ENCODE measurements around the gene CCL17. TPM values are rescaled to one million over a fixed set of nuclear protein-coding genes. Genes with fewer than 3 reads are reported as not detected.

Gene CCL17
- total RNA-seq, 3 donors from 2014 or later (not counting 1 experiment from before 2014, with no cell fraction given) = not detected

DNA sequence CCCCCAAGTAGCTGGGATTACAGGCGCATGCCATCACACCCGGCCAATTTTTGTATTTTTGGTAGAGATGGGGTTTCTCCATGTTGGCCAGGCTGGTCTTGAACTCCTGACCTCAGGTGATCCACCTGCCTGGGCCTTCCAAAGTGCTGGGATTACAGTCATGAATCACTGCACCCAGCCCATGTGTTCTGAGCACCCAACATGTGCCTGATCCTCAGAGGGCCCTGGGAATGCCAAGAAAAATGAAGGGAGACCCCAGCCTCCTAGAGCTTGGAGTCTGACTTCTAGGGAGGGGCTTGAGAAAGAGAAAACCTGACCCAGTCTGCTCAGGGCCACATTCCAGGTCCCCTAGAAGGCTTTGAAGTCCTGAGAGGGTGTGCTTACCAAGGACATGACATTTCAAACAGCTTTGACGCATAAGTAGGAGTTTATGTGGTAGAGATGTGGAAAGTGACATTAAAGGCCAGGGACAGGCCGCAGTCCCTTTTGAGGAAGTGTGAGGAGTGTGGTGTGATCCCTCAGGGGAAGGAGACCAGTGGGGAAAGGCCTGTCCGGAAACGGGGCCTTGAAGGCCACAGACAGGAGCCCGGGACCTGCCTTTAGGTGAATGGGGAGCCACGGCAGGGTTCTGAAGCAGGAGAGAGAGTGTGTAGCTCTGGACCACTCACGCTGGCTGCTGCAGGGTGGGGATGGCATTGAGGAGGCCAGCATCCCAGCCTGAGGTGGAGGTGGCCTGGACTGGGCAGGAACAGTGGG, 47.1 kb upstream of the CCL17 start:
- peaks cover 3 to 5% of the 10 kb centered on the region in 2 donors for H3K27me3 Mint-ChIP-seq (ENCODE audit: low read depth in 2 of 2)
- H3K27ac ChIP-seq (ENCODE audit: low read length) = no peak overlapping the region
- no peaks in the 10 kb centered on the region for H3K36me3 Mint-ChIP-seq
- no peak for ATAC-seq
- H3K4me1 Mint-ChIP-seq = peaks cover 0 to 5% of the 10 kb centered on the region in 2 donors
- TF ChIP-seq, protein P1, sequence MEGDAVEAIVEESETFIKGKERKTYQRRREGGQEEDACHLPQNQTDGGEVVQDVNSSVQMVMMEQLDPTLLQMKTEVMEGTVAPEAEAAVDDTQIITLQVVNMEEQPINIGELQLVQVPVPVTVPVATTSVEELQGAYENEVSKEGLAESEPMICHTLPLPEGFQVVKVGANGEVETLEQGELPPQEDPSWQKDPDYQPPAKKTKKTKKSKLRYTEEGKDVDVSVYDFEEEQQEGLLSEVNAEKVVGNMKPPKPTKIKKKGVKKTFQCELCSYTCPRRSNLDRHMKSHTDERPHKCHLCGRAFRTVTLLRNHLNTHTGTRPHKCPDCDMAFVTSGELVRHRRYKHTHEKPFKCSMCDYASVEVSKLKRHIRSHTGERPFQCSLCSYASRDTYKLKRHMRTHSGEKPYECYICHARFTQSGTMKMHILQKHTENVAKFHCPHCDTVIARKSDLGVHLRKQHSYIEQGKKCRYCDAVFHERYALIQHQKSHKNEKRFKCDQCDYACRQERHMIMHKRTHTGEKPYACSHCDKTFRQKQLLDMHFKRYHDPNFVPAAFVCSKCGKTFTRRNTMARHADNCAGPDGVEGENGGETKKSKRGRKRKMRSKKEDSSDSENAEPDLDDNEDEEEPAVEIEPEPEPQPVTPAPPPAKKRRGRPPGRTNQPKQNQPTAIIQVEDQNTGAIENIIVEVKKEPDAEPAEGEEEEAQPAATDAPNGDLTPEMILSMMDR (IDR thresholded peaks at IDR 0.05) = no peak
- WGBS (ENCODE audit: insufficient coverage) = 76% methylated on average over 9 of the region's 9 CpGs
- no peak overlapping the region for H3K27ac Mint-ChIP-seq
- H3K4me1 ChIP-seq (ENCODE audit: control insufficient read depth, insufficient read depth, low read length) = peaks cover 5% of the 10 kb centered on the region
- no peak overlapping the region for H3K4me3 Mint-ChIP-seq
- no peaks in the 10 kb centered on the region for H3K36me3 ChIP-seq (ENCODE audit: control insufficient read depth, insufficient read depth, low read length)
- no peaks in the 10 kb centered on the region for H3K9me3 Mint-ChIP-seq
- intact Hi-C loops (cut with micrococcal nuclease) = no loop called here
- no peak overlapping the region for H3K4me3 ChIP-seq (ENCODE audit: low read length)
- no peak for DNase-seq
- no peaks in the 10 kb centered on the region for H3K9me3 ChIP-seq (ENCODE audit: control insufficient read depth, insufficient read depth, low read length)
- no peaks in the 10 kb centered on the region for H3K27me3 ChIP-seq (ENCODE audit: control insufficient read depth, insufficient read depth, low read length)

DNA sequence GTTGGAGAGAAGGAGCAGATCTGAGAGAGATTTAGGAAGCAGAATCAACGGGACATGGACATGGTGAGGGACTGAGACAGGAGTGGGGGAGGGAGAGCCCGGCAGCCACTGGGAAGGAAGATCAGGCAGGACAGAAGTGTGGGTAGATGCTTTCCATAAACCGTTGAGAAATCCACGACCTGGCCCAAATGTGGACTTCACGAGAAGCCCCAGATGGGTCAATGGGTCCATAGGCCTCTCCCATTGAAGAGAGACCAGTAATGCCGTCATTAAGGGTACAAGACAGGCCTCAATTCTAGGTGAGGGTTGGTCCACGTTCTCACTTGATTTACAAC, 46.5 kb upstream of the CCL17 start:
- Histone ChIP-seq H3K4me3 (ENCODE audit: low read length) (no peak overlapping the region), H3K27ac (ENCODE audit: low read length) (no peak overlapping the region), H3K27me3 (ENCODE audit: control insufficient read depth, insufficient read depth, low read length) (no peaks in the 10 kb centered on the region), H3K9me3 (ENCODE audit: control insufficient read depth, insufficient read depth, low read length) (no peaks in the 10 kb centered on the region), H3K36me3 (ENCODE audit: control insufficient read depth, insufficient read depth, low read length) (no peaks in the 10 kb centered on the region), H3K4me1 (ENCODE audit: control insufficient read depth, insufficient read depth, low read length) (peaks cover 5% of the 10 kb centered on the region)
- Mint-ChIP-seq H3K9me3 (no peaks in the 10 kb centered on the region), H3K4me3 (no peak overlapping the region), H3K36me3 (no peaks in the 10 kb centered on the region), H3K4me1 (peaks cover 0 to 5% of the 10 kb centered on the region in 2 donors), H3K27ac (no peak overlapping the region), H3K27me3 (ENCODE audit: low read depth in 2 of 2) (peaks cover 0 to 3% of the 10 kb centered on the region in 2 donors)
- DNase-seq (no peak), ATAC-seq (no peak)
- 82% methylated on average over 7 of the region's 7 CpGs for WGBS (ENCODE audit: insufficient coverage)
- TF ChIP-seq, protein P1 (IDR thresholded peaks at IDR 0.05) = no peak
- intact Hi-C loops (cut with micrococcal nuclease) = no loop called here

DNA sequence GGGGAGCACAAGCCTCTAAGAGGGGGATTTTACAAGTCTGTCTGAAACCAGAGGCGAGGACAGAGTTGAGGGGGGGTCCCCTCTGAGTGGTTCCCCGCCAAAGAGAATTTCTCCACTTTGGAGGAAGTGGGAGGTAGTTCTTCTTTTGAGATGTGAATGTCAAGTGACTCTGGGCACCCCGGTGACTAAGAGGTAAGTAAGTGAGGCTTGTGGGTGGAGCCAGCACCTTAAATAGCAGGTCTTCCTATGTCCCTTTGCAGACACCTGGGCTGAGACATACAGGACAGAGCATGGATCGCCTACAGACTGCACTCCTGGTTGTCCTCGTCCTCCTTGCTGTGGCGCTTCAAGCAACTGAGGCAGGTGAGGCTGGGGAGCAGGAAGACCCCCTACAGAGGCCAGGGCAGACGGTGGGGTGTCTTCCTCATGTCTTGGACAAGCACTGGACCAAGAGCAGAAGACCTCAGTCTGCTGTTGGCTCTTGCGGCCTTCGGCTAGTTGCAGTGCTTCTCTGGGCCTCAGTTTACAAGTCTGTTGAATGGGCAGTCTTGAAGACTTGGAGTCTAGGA, 46.0 kb upstream of the CCL17 start, which contains the start of gene CCL22:
TSS of gene CCL22 (plus strand) at position 257 of the 569 bp plus-strand sequence. CDS start at position 291, 34 bp downstream.
- Mint-ChIP-seq H3K27me3 (ENCODE audit: low read depth in 2 of 2) (peaks cover 0 to 3% of the 10 kb centered on the region in 2 donors), H3K36me3 (no peaks in the 10 kb centered on the region), H3K27ac (no peak within 1 kb of the TSS), H3K4me1 (peaks cover 0 to 5% of the 10 kb centered on the region in 2 donors), H3K9me3 (no peaks in the 10 kb centered on the region), H3K4me3 (no peak within 1 kb of the TSS)
- no peaks in the 10 kb centered on the region for H3K36me3 ChIP-seq (ENCODE audit: control insufficient read depth, insufficient read depth, low read length)
- H3K27ac ChIP-seq (ENCODE audit: low read length) = no peak within 1 kb of the TSS
- intact Hi-C loops (cut with micrococcal nuclease) = no loop called here
- TF ChIP-seq, protein P1 (IDR thresholded peaks at IDR 0.05) = no peak
- no peaks in the 10 kb centered on the region for H3K9me3 ChIP-seq (ENCODE audit: control insufficient read depth, insufficient read depth, low read length)
- ATAC-seq (no peak), DNase-seq (no peak)
- H3K4me3 ChIP-seq (ENCODE audit: low read length) = no peak within 1 kb of the TSS
- no peaks in the 10 kb centered on the region for H3K27me3 ChIP-seq (ENCODE audit: control insufficient read depth, insufficient read depth, low read length)
- 68% methylated on average over 9 of the region's 9 CpGs for WGBS (ENCODE audit: insufficient coverage)
- H3K4me1 ChIP-seq (ENCODE audit: control insufficient read depth, insufficient read depth, low read length) = peaks cover 5% of the 10 kb centered on the region
